Astrocyte of the cerebellum (primary cell): ENCODE data around the gene ZNF154.

Experiments
- DNase-seq: peaks from one replicate; pipeline ENCODE4 v3.0.0-alpha.2; 2011; ENCODE audit warnings: low read depth
- H3K4me3 ChIP-seq: 2 replicates; pipeline ENCODE4 v1.5.1; 2011; ENCODE audit warnings: mild to moderate bottlenecking, low read depth, low read length, moderate library complexity
- CTCF ChIP-seq: IDR thresholded peaks from 2 replicates; pipeline ENCODE4 v1.5.1; 2012; ENCODE audit warnings: low read length, low read depth, moderate library complexity, mild to moderate bottlenecking; ENCODE audit errors: missing control alignments
- in situ Hi-C: cut with HindIII; loops from 2 replicates; pipeline ENCODE4 v1.10.0; 2017; ENCODE audit warnings: low sequenced_read_pairs

ZNF154 gene

GRCh38 chr19:57686727-57687126 lies 22.3 kb downstream of the ZNF154 start:
- DNase-seq, result no peak
- in situ Hi-C loops, result no loop called here
- H3K4me3 ChIP-seq, result no peak overlapping the region
- no peak for TF ChIP-seq CTCF

GRCh38 chr19:57682226-57682766 lies 26.7 kb downstream of the ZNF154 start:
- no peak for DNase-seq
- H3K4me3 ChIP-seq, result peak overlapping the region; percentile 84
- in situ Hi-C loops, result no loop called here
- no peak for TF ChIP-seq CTCF

GRCh38 chr19:57675881-57676280 lies 33.1 kb downstream of the ZNF154 start:
- no peak overlapping the region for H3K4me3 ChIP-seq
- in situ Hi-C loops, result loop anchor here (5.0 kb wide), 1 partner anchor 54 kb away; no protein-coding TSS in a partner anchor
- DNase-seq, result no peak
- TF ChIP-seq CTCF, result no peak

GRCh38 chr19:57672466-57672865 lies 36.5 kb downstream of the ZNF154 start:
- no peak for DNase-seq
- no peak overlapping the region for H3K4me3 ChIP-seq
- TF ChIP-seq CTCF, result no peak
- in situ Hi-C loops, result no loop called here

GRCh38 chr19:57671124-57671895 lies 37.7 kb downstream of the ZNF154 start:
- no peak overlapping the region for H3K4me3 ChIP-seq
- in situ Hi-C loops, result no loop called here
- no peak for DNase-seq
- no peak for TF ChIP-seq CTCF

- TF ChIP-seq CTCF, result no peak
- no peak within 1 kb of the TSS for H3K4me3 ChIP-seq
- DNase-seq, result no peak
- in situ Hi-C loops, result no loop called here
Observed at GRCh38 chr19:57668635-57669034, 40.4 kb downstream of the ZNF154 start, which contains the start of gene ZSCAN4. TSS of gene ZSCAN4 (plus strand) at chr19:57668935. CDS start at chr19:57676146, 7,211 bp downstream.
